ENCODE measurements around the gene SIGMAR1. TPM values are rescaled to one million over a fixed set of nuclear protein-coding genes. Genes with fewer than 3 reads are reported as not detected.
"Not testable (repeated sequence)": the region's sequence is repeated elsewhere in the genome, so short reads cannot be mapped to it uniquely, and the experiment has no call there.

Gene SIGMAR1
- total RNA-seq, 1 experiment from 2014 or later: 31.9 TPM

DNA sequence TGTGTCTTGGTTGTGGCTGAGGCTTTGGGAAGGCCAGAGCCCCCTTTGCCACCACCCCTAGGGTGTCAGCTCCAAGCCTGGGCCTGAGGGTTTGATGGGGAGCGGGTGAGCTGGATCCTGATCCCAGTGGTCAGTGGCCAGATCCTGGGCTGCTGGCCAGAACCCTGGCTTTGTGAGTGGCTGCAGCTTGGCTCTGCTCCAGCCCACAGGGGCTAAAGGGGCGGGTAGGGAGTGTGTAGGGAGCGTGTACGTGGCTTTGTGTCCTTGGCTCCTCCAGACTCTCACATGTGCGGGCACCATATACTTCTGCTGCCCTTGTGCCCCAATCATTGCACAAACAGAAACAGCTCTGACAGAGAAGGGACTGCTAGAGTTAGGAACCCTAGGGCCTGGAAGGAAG is 13.2 kb upstream of the SIGMAR1 start:
- H3K36me3 ChIP-seq: peaks cover 8% of the 10 kb centered on the region; the same call in 1 of the 2 replicates
- DNase-seq (ENCODE audit: low read depth in 1 of 2, low spot score in 2 of 2): no peak
- peaks cover 27% of the 10 kb centered on the region for H3K4me1 ChIP-seq (replicated peaks)
- no peaks in the 10 kb centered on the region for H3K9me3 ChIP-seq (replicated peaks)
- no peaks in the 10 kb centered on the region for H3K27me3 ChIP-seq (replicated peaks)
- no peak overlapping the region for H3K4me3 ChIP-seq
- H3K27ac ChIP-seq: no peak overlapping the region

DNA sequence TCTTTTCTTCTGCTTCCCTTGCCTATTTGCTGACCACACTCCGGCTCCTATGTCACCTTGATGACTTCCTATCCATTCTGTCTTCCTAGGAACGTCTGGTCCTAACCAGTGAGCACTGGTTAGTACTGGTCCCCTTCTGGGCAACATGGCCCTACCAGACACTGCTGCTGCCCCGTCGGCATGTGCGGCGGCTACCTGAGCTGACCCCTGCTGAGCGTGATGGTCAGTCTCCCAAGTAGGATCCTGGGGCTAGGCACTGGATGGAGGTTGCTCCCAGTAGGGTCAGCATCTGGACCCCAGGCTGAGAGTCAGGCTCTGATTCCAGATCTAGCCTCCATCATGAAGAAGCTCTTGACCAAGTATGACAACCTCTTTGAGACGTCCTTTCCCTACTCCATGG is 11.1 kb upstream of the SIGMAR1 start:
- Histone ChIP-seq H3K4me1 (replicated peaks) (peaks cover 27% of the 10 kb centered on the region), H3K27ac (no peak overlapping the region), H3K9me3 (replicated peaks) (no peaks in the 10 kb centered on the region), H3K36me3 (peaks cover 8% of the 10 kb centered on the region; the same call in 1 of the 2 replicates), H3K4me3 (no peak overlapping the region), H3K27me3 (replicated peaks) (no peaks in the 10 kb centered on the region)
- DNase-seq (ENCODE audit: low read depth in 1 of 2, low spot score in 2 of 2): no peak

DNA sequence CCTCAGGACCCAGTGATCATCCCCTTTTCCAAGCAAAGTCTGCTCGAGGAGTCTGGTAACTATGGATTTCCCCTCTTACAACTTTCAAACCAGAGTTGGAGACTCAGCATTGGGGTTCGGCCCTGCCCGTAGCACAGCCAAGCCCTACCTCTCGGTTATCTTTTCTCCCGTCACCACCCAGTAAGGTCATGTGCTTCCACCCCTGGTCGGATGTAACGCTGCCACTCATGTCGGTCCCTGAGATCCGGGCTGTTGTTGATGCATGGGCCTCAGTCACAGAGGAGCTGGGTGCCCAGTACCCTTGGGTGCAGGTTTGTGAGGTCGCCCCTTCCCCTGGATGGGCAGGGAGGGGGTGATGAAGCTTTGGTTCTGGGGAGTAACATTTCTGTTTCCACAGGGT is 10.1 kb upstream of the SIGMAR1 start:
- peak overlapping the region; percentile 70 for H3K4me3 ChIP-seq
- H3K27me3 ChIP-seq (replicated peaks): no peaks in the 10 kb centered on the region
- peaks cover 8% of the 10 kb centered on the region; the same call in 1 of the 2 replicates for H3K36me3 ChIP-seq
- H3K27ac ChIP-seq: no peak overlapping the region
- peaks cover 20% of the 10 kb centered on the region for H3K4me1 ChIP-seq (replicated peaks)
- no peak for DNase-seq (ENCODE audit: low read depth in 1 of 2, low spot score in 2 of 2)
- no peaks in the 10 kb centered on the region for H3K9me3 ChIP-seq (replicated peaks)

DNA sequence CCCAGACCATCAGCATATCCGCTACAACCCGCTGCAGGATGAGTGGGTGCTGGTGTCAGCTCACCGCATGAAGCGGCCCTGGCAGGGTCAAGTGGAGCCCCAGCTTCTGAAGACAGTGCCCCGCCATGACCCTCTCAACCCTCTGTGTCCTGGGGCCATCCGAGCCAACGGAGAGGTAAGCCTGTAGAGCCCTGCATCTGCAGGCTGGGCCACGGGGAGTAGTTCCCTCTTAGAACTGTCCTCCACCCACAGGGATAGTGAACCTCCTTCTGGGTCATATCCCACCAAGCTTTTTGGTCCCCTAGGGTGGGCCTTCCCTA is 9.5 kb upstream of the SIGMAR1 start:
- DNase-seq (ENCODE audit: low read depth in 1 of 2, low spot score in 2 of 2): no peak
- Histone ChIP-seq H3K27me3 (replicated peaks) (no peaks in the 10 kb centered on the region), H3K9me3 (replicated peaks) (no peaks in the 10 kb centered on the region), H3K36me3 (peaks cover 8% of the 10 kb centered on the region; the same call in 1 of the 2 replicates), H3K4me3 (peak overlapping the region; percentile 70), H3K27ac (0 out of 2 replicates have a peak overlapping the region, but pooled peaks have one; percentile 26), H3K4me1 (replicated peaks) (peaks cover 14% of the 10 kb centered on the region)

DNA sequence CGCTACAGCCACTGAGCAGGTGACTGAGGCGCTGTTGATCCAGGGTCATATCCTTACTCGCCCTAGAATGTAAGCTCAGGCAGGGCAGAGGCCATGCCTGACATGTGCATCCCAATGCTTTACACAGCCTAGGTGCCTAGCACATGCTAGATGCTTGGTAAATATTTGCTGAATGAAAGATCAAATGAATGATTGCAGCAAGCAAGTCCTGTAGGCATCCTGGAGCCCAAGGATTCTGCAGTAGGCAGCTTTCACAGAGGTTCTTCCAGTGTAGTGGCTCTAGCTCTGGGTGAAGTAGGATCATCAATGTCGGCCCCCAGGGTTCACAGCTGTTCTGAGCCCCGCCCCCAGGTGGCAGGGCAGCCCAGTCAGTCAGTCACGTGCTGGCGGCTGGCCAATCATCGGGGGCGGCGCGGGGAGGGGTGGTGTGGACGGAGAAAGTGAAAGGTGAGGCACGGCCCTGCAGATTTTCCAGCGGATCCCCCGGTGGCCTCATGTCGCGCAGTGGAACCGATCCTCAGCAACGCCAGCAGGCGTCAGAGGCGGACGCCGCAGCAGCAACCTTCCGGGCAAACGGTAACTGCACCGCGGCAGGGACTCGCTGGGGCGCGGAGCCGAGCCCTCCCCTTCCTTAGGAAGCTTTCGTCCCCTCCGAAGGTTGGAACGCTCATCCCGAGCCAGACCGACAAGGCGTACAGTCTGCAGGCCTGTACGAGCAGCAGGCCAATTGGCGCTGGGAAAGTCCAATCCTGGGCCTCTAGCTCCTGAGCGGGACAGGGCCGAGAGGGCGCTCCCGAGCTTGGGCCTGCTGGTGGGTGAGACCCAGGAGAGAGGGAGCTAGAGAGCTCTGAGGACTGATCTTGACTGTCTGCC is 8.9 kb upstream of the SIGMAR1 start, which contains the start of gene GALT:
GALT (plus strand) TSS at position 465 of the 873 bp plus-strand sequence; CDS start at position 495, 30 bp downstream.
- H3K9me3 ChIP-seq (replicated peaks): no peaks in the 10 kb centered on the region
- peaks cover 8% of the 10 kb centered on the region; the same call in 1 of the 2 replicates for H3K36me3 ChIP-seq
- DNase-seq (ENCODE audit: low read depth in 1 of 2, low spot score in 2 of 2): peak; percentile 74 to 87
- peaks cover 11% of the 10 kb centered on the region for H3K4me1 ChIP-seq (replicated peaks)
- H3K27me3 ChIP-seq (replicated peaks): no peaks in the 10 kb centered on the region
- peak within 1 kb of the TSS; percentile 26; the same call in 1 of the 2 replicates for H3K27ac ChIP-seq
- H3K4me3 ChIP-seq: peak within 1 kb of the TSS; percentile 70

DNA sequence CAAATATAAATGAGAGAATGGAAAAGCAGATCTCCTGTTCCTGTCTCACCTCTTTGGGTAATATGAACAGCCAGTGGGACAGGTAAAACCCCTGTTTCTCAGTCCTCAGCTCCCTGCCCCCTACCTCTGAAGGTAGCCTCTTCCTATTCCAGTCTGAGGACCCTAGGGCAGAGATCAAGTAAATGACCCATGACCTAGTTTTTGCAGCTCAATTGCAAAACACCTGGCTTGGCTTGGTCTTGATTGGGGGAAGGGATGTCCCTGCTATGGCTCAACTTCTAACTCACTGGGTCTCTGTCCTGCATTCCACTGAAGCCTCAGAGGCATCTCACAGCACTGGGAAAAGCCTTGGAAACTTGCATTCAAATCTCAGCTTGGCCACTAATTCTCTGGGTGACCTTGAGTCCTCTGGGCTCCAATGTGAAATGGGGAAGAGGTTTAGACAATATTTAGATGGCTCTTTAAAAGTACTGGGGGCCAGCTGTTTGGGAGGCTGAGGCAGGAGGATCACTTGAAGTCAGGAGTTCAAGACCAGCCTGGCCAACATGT is 7.3 kb upstream of the SIGMAR1 start:
- Histone ChIP-seq H3K4me1 (replicated peaks) (peaks cover 11% of the 10 kb centered on the region; the same call in 1 of the 2 replicates), H3K36me3 (peaks cover 8% of the 10 kb centered on the region; the same call in 1 of the 2 replicates), H3K9me3 (replicated peaks) (no peaks in the 10 kb centered on the region), H3K27me3 (replicated peaks) (no peaks in the 10 kb centered on the region), H3K4me3 (no peak overlapping the region), H3K27ac (no peak overlapping the region)
- no peak for DNase-seq (ENCODE audit: low read depth in 1 of 2, low spot score in 2 of 2)

DNA sequence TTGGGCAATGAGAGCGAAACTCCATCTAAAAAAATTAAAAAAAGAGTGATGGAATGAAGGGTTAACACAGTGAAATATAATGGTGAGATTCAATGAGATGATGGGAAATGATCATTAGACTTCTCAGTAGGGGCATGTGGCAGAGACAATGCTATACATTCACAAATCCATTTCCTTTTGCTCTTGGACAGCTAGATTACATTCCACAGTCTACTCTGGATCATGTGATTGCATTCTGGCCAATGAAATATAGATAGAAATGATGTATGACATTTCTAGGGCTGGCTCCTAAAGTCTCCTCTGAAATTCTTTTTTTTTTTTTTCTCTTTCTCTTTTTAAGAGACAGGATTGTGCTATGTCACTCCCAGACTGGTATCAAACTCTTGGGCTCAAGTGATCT is 5.1 kb upstream of the SIGMAR1 start:
- H3K4me3 ChIP-seq: no peak overlapping the region
- H3K27me3 ChIP-seq (replicated peaks): no peaks in the 10 kb centered on the region
- no peak for DNase-seq (ENCODE audit: low read depth in 1 of 2, low spot score in 2 of 2)
- peaks cover 15% of the 10 kb centered on the region for H3K4me1 ChIP-seq (replicated peaks)
- H3K36me3 ChIP-seq: no peaks in the 10 kb centered on the region
- H3K27ac ChIP-seq: no peak overlapping the region
- no peaks in the 10 kb centered on the region for H3K9me3 ChIP-seq (replicated peaks)

DNA sequence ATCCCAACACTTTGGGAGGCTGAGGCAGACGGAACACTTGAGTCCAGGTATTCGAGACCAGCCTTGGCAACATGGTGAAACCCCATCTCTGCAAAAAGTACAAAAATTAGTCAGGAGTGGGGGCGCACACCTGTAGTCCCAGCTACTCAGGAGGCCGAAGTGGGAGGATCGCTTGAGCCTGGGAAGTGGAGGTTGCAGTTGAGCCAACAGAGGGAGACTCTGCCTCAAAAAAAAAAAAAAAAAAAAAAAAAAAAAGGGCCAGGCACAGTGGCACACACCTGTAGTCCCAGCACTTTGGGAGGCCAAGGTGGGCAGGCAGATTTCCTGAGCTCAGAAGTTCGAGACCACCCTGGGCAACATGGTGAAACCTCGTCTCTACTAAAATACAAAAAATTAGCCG is 1.7 kb upstream of the SIGMAR1 start:
- H3K36me3 ChIP-seq; H3K4me3 ChIP-seq; DNase-seq (ENCODE audit: low read depth in 1 of 2, low spot score in 2 of 2); H3K27me3 ChIP-seq (replicated peaks); H3K27ac ChIP-seq; H3K9me3 ChIP-seq (replicated peaks): not testable (repeated sequence)
- H3K4me1 ChIP-seq (replicated peaks): peaks cover 15% of the 10 kb centered on the region

DNA sequence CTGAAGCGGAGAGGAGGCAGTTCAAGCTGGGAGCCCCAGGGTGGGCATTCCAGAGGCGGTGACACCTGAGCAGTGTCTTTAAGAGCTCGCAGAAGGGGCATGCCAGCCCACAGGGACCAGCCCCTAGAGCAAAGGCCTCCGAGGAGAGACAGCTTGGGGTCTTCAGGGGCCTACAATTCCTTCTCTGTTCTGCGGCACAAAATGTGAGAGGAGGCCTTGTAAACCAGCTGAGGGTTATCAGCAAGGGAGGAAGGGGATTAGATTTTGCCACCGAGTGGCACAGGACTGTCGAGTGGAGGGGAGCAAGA is 505 bp upstream of the SIGMAR1 start:
- 0 out of 2 replicates have a peak overlapping the region, but pooled peaks have one; percentile 6 for H3K27ac ChIP-seq
- no peaks in the 10 kb centered on the region for H3K9me3 ChIP-seq (replicated peaks)
- H3K4me3 ChIP-seq: peak overlapping the region; percentile 65
- no peaks in the 10 kb centered on the region for H3K27me3 ChIP-seq (replicated peaks)
- peaks cover 15% of the 10 kb centered on the region for H3K4me1 ChIP-seq (replicated peaks)
- DNase-seq (ENCODE audit: low read depth in 1 of 2, low spot score in 2 of 2): no peak
- no peaks in the 10 kb centered on the region for H3K36me3 ChIP-seq

DNA sequence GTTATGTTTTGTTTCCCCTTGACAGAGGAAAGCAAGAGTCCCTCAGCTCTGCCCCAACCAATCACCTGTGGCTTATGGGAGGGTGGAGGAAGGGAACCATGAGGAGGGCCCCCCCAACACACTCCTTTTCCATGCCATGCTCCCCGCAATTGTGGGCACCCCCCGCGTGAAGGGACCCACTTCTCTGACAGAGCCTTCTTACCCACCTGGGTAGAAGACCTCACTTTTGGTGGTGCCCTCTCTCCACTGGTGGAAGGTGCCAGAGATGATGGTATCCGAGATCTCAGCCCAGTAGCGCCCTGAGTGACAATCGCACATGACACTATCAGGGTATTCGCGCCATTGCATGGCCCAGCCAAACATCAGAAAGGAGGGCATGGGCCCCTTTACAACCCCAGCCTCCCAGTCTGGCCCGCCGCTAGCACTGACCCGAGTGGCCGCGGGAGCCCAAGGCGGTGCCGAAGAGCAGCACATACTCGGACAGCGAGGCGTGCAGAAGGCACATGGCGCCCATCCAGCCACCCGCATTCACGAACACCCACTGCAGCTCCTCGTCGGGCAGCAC is 714 bp downstream of the SIGMAR1 start:
- Histone ChIP-seq H3K36me3 (no peaks in the 10 kb centered on the region), H3K4me3 (peak overlapping the region; percentile 65), H3K9me3 (replicated peaks) (no peaks in the 10 kb centered on the region), H3K27ac (no peak overlapping the region), H3K27me3 (replicated peaks) (no peaks in the 10 kb centered on the region), H3K4me1 (replicated peaks) (peaks cover 15% of the 10 kb centered on the region)
- DNase-seq (ENCODE audit: low read depth in 1 of 2, low spot score in 2 of 2): no peak

DNA sequence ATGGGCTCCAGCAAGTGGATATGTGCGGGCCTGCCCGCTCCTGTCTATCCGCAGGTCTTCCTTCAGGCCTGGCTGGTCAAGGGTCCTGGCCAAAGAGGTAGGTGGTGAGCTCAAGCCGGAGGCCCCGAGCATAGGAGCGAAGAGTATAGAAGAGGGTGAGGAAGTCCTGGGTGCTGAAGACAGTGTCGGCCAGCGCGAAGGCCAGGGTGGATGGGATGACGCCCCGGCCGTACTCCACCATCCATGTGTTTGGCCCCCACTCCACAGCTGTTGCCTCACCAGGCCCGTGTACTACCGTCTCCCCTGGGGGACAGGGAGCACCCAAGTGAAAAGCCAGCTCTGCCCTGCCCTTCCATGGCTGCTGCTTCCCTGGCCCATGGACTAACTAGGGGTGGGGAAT is 2.0 kb downstream of the SIGMAR1 start:
- no peak for DNase-seq (ENCODE audit: low read depth in 1 of 2, low spot score in 2 of 2)
- Histone ChIP-seq H3K36me3 (no peaks in the 10 kb centered on the region), H3K27ac (no peak overlapping the region), H3K9me3 (replicated peaks) (no peaks in the 10 kb centered on the region), H3K4me3 (no peak overlapping the region), H3K27me3 (replicated peaks) (no peaks in the 10 kb centered on the region), H3K4me1 (replicated peaks) (peaks cover 15% of the 10 kb centered on the region)

DNA sequence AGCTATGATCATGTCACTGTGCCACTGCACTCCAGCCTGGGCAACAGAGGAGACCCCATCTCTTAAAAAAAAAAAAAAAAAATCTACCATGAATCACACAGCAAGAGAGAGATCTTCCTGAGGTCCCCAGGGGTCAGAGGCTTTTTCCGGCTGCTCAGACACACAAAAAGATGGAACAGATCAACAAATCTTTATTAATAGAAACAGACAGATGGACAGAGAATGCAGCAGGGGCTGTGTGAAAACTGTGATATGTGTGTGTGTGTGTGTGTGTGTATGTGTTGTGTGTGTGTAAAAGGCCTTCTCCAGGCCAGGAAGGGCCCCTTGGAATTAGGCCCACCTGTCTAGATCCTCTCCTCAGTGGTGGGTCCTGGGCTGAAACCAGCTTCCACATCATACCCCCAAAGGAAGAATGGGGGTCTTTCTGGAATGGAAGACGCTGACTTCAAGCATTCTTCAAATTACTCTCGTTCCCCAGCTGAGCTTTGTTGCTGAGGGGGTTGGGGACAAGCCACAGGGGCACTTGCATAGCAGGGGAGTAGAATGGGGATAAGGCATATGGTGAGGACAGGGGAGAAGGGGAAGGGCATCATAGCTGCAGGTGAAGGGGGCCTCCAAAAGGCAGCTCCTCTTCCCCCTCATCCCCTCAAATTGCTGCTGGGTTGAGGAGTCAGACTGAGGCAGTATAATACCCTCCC is 2.9 kb downstream of the SIGMAR1 start:
- no peaks in the 10 kb centered on the region for H3K27me3 ChIP-seq (replicated peaks)
- H3K36me3 ChIP-seq: no peaks in the 10 kb centered on the region
- no peak overlapping the region for H3K4me3 ChIP-seq
- no peaks in the 10 kb centered on the region for H3K9me3 ChIP-seq (replicated peaks)
- H3K27ac ChIP-seq: no peak overlapping the region
- no peak for DNase-seq (ENCODE audit: low read depth in 1 of 2, low spot score in 2 of 2)
- H3K4me1 ChIP-seq (replicated peaks): peaks cover 15% of the 10 kb centered on the region

DNA sequence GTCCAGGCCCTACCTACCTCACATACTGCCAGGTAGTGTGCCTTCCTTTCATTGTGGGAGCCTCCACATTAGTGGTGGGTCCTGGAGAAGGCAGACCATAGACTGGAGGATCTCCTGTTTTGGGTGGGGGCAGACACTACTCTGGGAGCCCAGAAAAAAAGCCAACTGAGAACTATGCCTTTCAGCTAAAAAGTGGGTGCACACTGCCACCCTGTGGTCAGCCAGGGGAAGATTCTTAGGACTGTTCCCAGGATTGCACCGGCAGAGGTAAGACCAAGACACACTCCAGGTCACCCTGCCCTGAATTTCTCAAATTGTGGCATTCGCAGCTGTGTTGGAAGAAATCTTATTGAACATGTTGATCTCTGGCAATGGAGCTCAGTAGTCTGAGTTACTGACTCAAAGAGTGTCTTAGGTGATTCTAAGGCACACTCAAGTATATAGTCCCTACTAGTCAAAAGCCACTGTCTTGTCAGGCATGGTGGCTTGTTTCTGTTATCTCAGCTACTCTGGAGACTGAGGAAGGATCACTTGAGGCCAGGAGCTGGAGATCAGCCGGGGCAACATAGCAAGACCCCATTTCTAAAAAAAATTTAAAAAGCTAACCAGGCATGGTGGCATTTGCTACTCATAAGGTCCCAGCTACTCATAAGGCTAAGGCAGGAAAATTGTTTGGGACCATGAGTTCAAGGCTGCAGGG is 3.6 kb downstream of the SIGMAR1 start:
- H3K4me3 ChIP-seq: no peak overlapping the region
- H3K27ac ChIP-seq: no peak overlapping the region
- no peaks in the 10 kb centered on the region for H3K9me3 ChIP-seq (replicated peaks)
- peaks cover 15% of the 10 kb centered on the region for H3K4me1 ChIP-seq (replicated peaks)
- peaks cover 7% of the 10 kb centered on the region; the same call in 1 of the 2 replicates for H3K27me3 ChIP-seq (replicated peaks)
- no peaks in the 10 kb centered on the region for H3K36me3 ChIP-seq
- DNase-seq (ENCODE audit: low read depth in 1 of 2, low spot score in 2 of 2): peak; percentile 26 to 48

Data from SJSA1 (cell line).